Testis (tissue), 2 donors: ENCODE measurements around the gene PPA2.

Source experiments
- CTCF ChIP-seq, 3 experiments: fragments of 450-650 bp in 2 of 3; fragments of 200-600 bp in 1 of 3; sonication (generic) in 1 of 3; IDR thresholded peaks; one replicate each; pipeline ENCODE4 v1.5.1; 2016 to 2019; ENCODE audit warnings: antibody characterized with exemption in 3 of 3, mild to moderate bottlenecking in 2 of 3, moderate library complexity in 1 of 3
- POLR2A ChIP-seq: fragments of 450-650 bp; IDR thresholded peaks from one replicate; pipeline ENCODE4 v1.6.1; 2017; ENCODE audit warnings: antibody characterized with exemption, mild to moderate bottlenecking, moderate library complexity

- TF ChIP-seq CTCF (IDR thresholded peaks at IDR 0.05), result no peak
- TF ChIP-seq POLR2A, result no peak
Measured at GRCh38 chr4:105352826-105353225, 121.0 kb downstream of the PPA2 start.
